B cell (primary cell): ENCODE results near the gene EIF3B. TPM values are rescaled to one million over a fixed set of nuclear protein-coding genes. Genes with fewer than 3 reads are reported as not detected.
A peak's percentile ranks its signal among the peaks of the same experiment; 100 is the strongest.

ENCODE experiments used
- ATAC-seq: fragments of 200-7000 bp; cut with Tn5 transposase; one replicate; pipeline ENCODE4 v1.10.0; 2021; ENCODE audit warnings: low read depth, mild to moderate bottlenecking, moderate number of reproducible peaks, moderate library complexity
- CTCF ChIA-PET: fragments of 350-600 bp; sonication (Branson Sonifier 250); formaldehyde crosslinking; loops from one replicate; lab custom pipeline; 2021; ENCODE audit warnings: antibody characterized with exemption, inconsistent platforms; lab: Charles Lee
- POLR2A ChIA-PET: fragments of 350-600 bp; sonication (Branson Sonifier 250); formaldehyde crosslinking; loops from one replicate; lab custom pipeline; 2021; ENCODE audit warnings: antibody characterized with exemption; lab: Charles Lee
- DNase-seq: peaks from one replicate; pipeline ENCODE4 v3.0.0; 2013
- H2AFZ ChIP-seq: 2 replicates; pipeline ENCODE4 v1.6.1; 2012; ENCODE audit warnings: mild to moderate bottlenecking, low read depth, low read length; ENCODE audit not compliant: insufficient read depth, poor library complexity, severe bottlenecking
- H3K27ac ChIP-seq, 2 donors: 1 replicate in 1 of 2; 2 replicates in 1 of 2; pipeline ENCODE4 v1.5.1; 2012 to 2013; ENCODE audit warnings: low read length in 2 of 2, mild to moderate bottlenecking in 2 of 2, moderate library complexity in 1 of 2
- H3K27me3 ChIP-seq, 4 experiments: fragments of 200-600 bp in 1 of 4; sonication (generic) in 1 of 4; replicated peaks in 1 of 4; 1 replicate in 2 of 4; 2 replicates in 2 of 4; pipeline versions ENCODE4 v1.6.1 to v1.7.0; 2013 to 2016; ENCODE audit warnings: low read length in 3 of 4, mild to moderate bottlenecking in 2 of 4, mixed read lengths in 1 of 4, moderate library complexity in 1 of 4; ENCODE audit not compliant: insufficient read depth in 4 of 4, control insufficient read depth in 3 of 4; ENCODE audit errors: control extremely low read depth in 1 of 4
- H3K36me3 ChIP-seq, 2 experiments: replicated peaks in 1 of 2; 1 replicate in 1 of 2; 2 replicates in 1 of 2; pipeline versions ENCODE4 v1.6.1 to v1.7.1; 2013; ENCODE audit warnings: low read length in 1 of 2; ENCODE audit not compliant: insufficient read depth in 2 of 2, control insufficient read depth in 1 of 2; ENCODE audit errors: control extremely low read depth in 1 of 2, extremely low read depth in 1 of 2
- H3K4me1 ChIP-seq, 2 donors: fragments of 200-600 bp in 1 of 2; sonication (generic) in 1 of 2; 1 replicate in 1 of 2; 2 replicates in 1 of 2; pipeline versions ENCODE4 v1.5.1 to v1.6.1; 2013 to 2017; ENCODE audit warnings: low read length in 2 of 2; ENCODE audit not compliant: control insufficient read depth in 2 of 2, insufficient read depth in 2 of 2
- H3K4me2 ChIP-seq: replicated peaks from 2 replicates; pipeline ENCODE3; 2012; ENCODE audit warnings: mild to moderate bottlenecking, low read depth, low read length; ENCODE audit not compliant: poor library complexity, severe bottlenecking
- H3K4me3 ChIP-seq, 5 experiments: fragments of 200-600 bp in 1 of 5; sonication (generic) in 1 of 5; 1 replicate in 3 of 5; 2 replicates in 2 of 5; pipeline versions ENCODE4 v1.5.1 to v1.7.0; 2011 to 2016; ENCODE audit warnings: low read length in 4 of 5, mild to moderate bottlenecking in 4 of 5, low read depth in 2 of 5, control low read depth in 1 of 5, moderate library complexity in 1 of 5; ENCODE audit not compliant: insufficient read depth in 1 of 5; ENCODE audit errors: control extremely low read depth in 1 of 5, extremely low read depth in 1 of 5
- H3K79me2 ChIP-seq: fragments of 200-600 bp; sonication (generic); one replicate; pipeline ENCODE4 v1.6.0; 2016; ENCODE audit warnings: low read length; ENCODE audit not compliant: control insufficient read depth, insufficient read depth
- H3K9ac ChIP-seq: fragments of 200-600 bp; sonication (generic); 2 replicates; pipeline ENCODE4 v1.6.1; 2017; ENCODE audit warnings: mild to moderate bottlenecking, low read length, moderate library complexity
- H3K9me3 ChIP-seq, 3 donors: one replicate each; pipeline versions ENCODE4 v1.6.1 to v1.7.1; 2013; ENCODE audit warnings: low read length in 2 of 3; ENCODE audit not compliant: control insufficient read depth in 2 of 3, insufficient read depth in 1 of 3; ENCODE audit errors: control extremely low read depth in 1 of 3
- H4K20me1 ChIP-seq: 2 replicates; pipeline ENCODE4 v1.6.0; 2012; ENCODE audit warnings: mild to moderate bottlenecking, low read length; ENCODE audit not compliant: insufficient read depth, control insufficient read depth, poor library complexity, severe bottlenecking
- H3K27ac Mint-ChIP-seq: one replicate; pipeline ENCODE4 v1.8.0; 2021; ENCODE audit warnings: mixed read lengths
- H3K27me3 Mint-ChIP-seq: one replicate; pipeline ENCODE4 v1.8.0; 2021; ENCODE audit warnings: mixed read lengths
- H3K4me1 Mint-ChIP-seq: one replicate; pipeline ENCODE4 v1.8.0; 2021; ENCODE audit warnings: mixed read lengths
- H3K4me3 Mint-ChIP-seq: one replicate; pipeline ENCODE4 v1.8.0; 2021; ENCODE audit warnings: mixed read lengths
- H3K9me3 Mint-ChIP-seq: one replicate; pipeline ENCODE4 v1.8.0; 2022; ENCODE audit warnings: mixed read lengths; ENCODE audit not compliant: insufficient read depth
- CTCF ChIP-seq: fragments of 200-600 bp; IDR thresholded peaks from one replicate; pipeline ENCODE4 v1.8.0; 2022; ENCODE audit warnings: antibody characterized with exemption, mild to moderate bottlenecking
- EZH2 ChIP-seq: IDR thresholded peaks from 2 replicates; pipeline ENCODE4 v1.6.1; 2012; ENCODE audit warnings: borderline replicate concordance, low read depth, mild to moderate bottlenecking, moderate library complexity, low read length; ENCODE audit not compliant: insufficient read depth, poor library complexity, severe bottlenecking
- WGBS: methylation state at CpG from one replicate; pipeline ENCODE4 v1.1.5; 2013; ENCODE audit warnings: missing lambda C conversion rate; ENCODE audit not compliant: insufficient coverage; 5-methylcytosine and 5-hydroxymethylcytosine counted together
- intact Hi-C: fragments of 100-400 bp; cut with micrococcal nuclease; formaldehyde crosslinking; loops from one replicate; pipeline ENCODE4 v1.10.0; 2022
- polyA plus RNA-seq: library from polyadenylated mRNA; depleted of rRNA; stranded (reverse); fragments of >200 nt; gene quantifications from 2 replicates; pipeline ENCODE4 v1.2.3, GENCODE V29; 2012
- total RNA-seq, 2 donors: library from RNA; stranded (reverse); fragments of 120-200 nt in 1 of 2; gene quantifications; 1 replicate in 1 of 2; 2 replicates in 1 of 2; pipeline versions ENCODE4 v1.2.3 to v1.2.4, GENCODE V29; 2013 to 2022

The EIF3B gene
- total and polyA plus RNA-seq, 2 donors (not counting 1 experiment from before 2014, with no cell fraction given), result 69.3 to 152 TPM

- Histone ChIP-seq H3K27me3 (no peaks in the 10 kb centered on the region), H4K20me1 (peaks cover 33% of the 10 kb centered on the region), H3K4me2 (peak overlapping the region; percentile 98), H3K79me2 (peaks cover 46% of the 10 kb centered on the region), H3K36me3 (peaks cover 1 to 7% of the 10 kb centered on the region in 2 experiments), H3K27ac (peak overlapping the region; percentile 98 to 100), H3K9me3 (no peaks in the 10 kb centered on the region), H3K4me1 (peaks cover 21 to 27% of the 10 kb centered on the region in 2 donors), H3K4me3 (peak overlapping the region; percentile 72 to 97 (median 89)), H3K9ac (peak overlapping the region; percentile 98), H2AFZ (peak overlapping the region; percentile 99)
- ATAC-seq, result no peak
- 37% methylated on average over 3 of the region's 22 CpGs for WGBS
- intact Hi-C loops, result no loop called here
- DNase-seq, result no peak
- Mint-ChIP-seq H3K27me3 (no peaks in the 10 kb centered on the region), H3K9me3 (no peaks in the 10 kb centered on the region), H3K4me1 (peaks cover 24% of the 10 kb centered on the region), H3K27ac (peak overlapping the region; percentile 100), H3K4me3 (peak overlapping the region; percentile 94)
- CTCF ChIA-PET, result interaction anchor here (1.2 to 2.1 kb wide), 4 partner anchors 105 to 158 kb away, joined by 3 to 10 read pairs (median 4); no protein-coding TSS in a partner anchor
- POLR2A ChIA-PET, result interaction anchor here (0.6 to 1.5 kb wide), 7 partner anchors 39 to 281 kb away, joined by 3 to 8 read pairs (median 4); partner anchors contain the start of gene SNX8
- no peak for TF ChIP-seq CTCF
- no peak for TF ChIP-seq EZH2
These were observed 1.3 kb upstream of the EIF3B start for GRCh38 chr7:2353113-2353935.

GRCh38 chr7:2353936-2354185 lies 766 bp upstream of the EIF3B start:
- 0% methylated on average over 26 of the region's 26 CpGs for WGBS
- no peaks in the 10 kb centered on the region for H3K9me3 Mint-ChIP-seq
- peak; percentile 68 for ATAC-seq

More at GRCh38 chr7:2353936-2354185, 766 bp upstream of the EIF3B start:
- H3K4me3 Mint-ChIP-seq, result peak overlapping the region; percentile 94
- H2AFZ ChIP-seq, result peak overlapping the region; percentile 99
- ChIA-PET CTCF (interaction anchor here (1.0 to 2.1 kb wide), 5 partner anchors 105 to 159 kb away, joined by 3 to 10 read pairs (median 3); no protein-coding TSS in a partner anchor), POLR2A (interaction anchor here (0.6 to 1.5 kb wide), 8 partner anchors 40 to 282 kb away, joined by 3 to 8 read pairs (median 4); partner anchors contain the start of gene SNX8)
- H3K4me2 ChIP-seq, result peak overlapping the region; percentile 98
- no peaks in the 10 kb centered on the region for H3K27me3 ChIP-seq
- H3K4me1 Mint-ChIP-seq, result peaks cover 24% of the 10 kb centered on the region
- no peaks in the 10 kb centered on the region for H3K27me3 Mint-ChIP-seq
- H3K4me3 ChIP-seq, result peak overlapping the region; percentile 72 to 97 (median 89)
- peaks cover 21 to 27% of the 10 kb centered on the region in 2 donors for H3K4me1 ChIP-seq
- DNase-seq, result no peak
- no peaks in the 10 kb centered on the region for H3K9me3 ChIP-seq
- TF ChIP-seq CTCF (no peak), EZH2 (no peak)
- peaks cover 1 to 10% of the 10 kb centered on the region in 2 experiments for H3K36me3 ChIP-seq
- peak overlapping the region; percentile 98 to 100 for H3K27ac ChIP-seq
- peaks cover 39% of the 10 kb centered on the region for H4K20me1 ChIP-seq
- intact Hi-C loops, result loop anchor here (1.0 to 2.0 kb wide), 5 partner anchors 40 to 335 kb away; partner anchors contain the start of genes CHST12 and SNX8
- H3K27ac Mint-ChIP-seq, result peak overlapping the region; percentile 100
- H3K79me2 ChIP-seq, result peaks cover 51% of the 10 kb centered on the region
- peak overlapping the region; percentile 98 for H3K9ac ChIP-seq
